ENCODE measurements around the gene HCRTR1.

- TF ChIP-seq, protein P1, sequence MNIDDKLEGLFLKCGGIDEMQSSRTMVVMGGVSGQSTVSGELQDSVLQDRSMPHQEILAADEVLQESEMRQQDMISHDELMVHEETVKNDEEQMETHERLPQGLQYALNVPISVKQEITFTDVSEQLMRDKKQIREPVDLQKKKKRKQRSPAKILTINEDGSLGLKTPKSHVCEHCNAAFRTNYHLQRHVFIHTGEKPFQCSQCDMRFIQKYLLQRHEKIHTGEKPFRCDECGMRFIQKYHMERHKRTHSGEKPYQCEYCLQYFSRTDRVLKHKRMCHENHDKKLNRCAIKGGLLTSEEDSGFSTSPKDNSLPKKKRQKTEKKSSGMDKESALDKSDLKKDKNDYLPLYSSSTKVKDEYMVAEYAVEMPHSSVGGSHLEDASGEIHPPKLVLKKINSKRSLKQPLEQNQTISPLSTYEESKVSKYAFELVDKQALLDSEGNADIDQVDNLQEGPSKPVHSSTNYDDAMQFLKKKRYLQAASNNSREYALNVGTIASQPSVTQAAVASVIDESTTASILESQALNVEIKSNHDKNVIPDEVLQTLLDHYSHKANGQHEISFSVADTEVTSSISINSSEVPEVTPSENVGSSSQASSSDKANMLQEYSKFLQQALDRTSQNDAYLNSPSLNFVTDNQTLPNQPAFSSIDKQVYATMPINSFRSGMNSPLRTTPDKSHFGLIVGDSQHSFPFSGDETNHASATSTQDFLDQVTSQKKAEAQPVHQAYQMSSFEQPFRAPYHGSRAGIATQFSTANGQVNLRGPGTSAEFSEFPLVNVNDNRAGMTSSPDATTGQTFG (tag by site-specific recombination; IDR thresholded peaks at IDR 0.05; ENCODE audit: borderline replicate concordance), result no peak
- TF ChIP-seq ZXDB (tag by site-specific recombination; IDR thresholded peaks at IDR 0.05) (no peak), REPIN1 (tag by site-specific recombination; IDR thresholded peaks at IDR 0.05; ENCODE audit: low read depth) (no peak), PRDM6 (tag by site-specific recombination; IDR thresholded peaks at IDR 0.05) (no peak), YY1 (tag by site-specific recombination; IDR thresholded peaks at IDR 0.05) (no peak), ZNF239 (tag by site-specific recombination; IDR thresholded peaks at IDR 0.05) (no peak), ZSCAN30 (tag by site-specific recombination; IDR thresholded peaks at IDR 0.05) (no peak), BCL11A (tag by site-specific recombination; IDR thresholded peaks at IDR 0.05; ENCODE audit: low read depth) (no peak), ZBTB26 (tag by site-specific recombination; optimal IDR thresholded peaks at IDR 0.05) (no peak)
- TF ChIP-seq, protein P2, sequence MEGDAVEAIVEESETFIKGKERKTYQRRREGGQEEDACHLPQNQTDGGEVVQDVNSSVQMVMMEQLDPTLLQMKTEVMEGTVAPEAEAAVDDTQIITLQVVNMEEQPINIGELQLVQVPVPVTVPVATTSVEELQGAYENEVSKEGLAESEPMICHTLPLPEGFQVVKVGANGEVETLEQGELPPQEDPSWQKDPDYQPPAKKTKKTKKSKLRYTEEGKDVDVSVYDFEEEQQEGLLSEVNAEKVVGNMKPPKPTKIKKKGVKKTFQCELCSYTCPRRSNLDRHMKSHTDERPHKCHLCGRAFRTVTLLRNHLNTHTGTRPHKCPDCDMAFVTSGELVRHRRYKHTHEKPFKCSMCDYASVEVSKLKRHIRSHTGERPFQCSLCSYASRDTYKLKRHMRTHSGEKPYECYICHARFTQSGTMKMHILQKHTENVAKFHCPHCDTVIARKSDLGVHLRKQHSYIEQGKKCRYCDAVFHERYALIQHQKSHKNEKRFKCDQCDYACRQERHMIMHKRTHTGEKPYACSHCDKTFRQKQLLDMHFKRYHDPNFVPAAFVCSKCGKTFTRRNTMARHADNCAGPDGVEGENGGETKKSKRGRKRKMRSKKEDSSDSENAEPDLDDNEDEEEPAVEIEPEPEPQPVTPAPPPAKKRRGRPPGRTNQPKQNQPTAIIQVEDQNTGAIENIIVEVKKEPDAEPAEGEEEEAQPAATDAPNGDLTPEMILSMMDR (tag by site-specific recombination; IDR thresholded peaks at IDR 0.05), result no peak
- TF ChIP-seq, protein P3, sequence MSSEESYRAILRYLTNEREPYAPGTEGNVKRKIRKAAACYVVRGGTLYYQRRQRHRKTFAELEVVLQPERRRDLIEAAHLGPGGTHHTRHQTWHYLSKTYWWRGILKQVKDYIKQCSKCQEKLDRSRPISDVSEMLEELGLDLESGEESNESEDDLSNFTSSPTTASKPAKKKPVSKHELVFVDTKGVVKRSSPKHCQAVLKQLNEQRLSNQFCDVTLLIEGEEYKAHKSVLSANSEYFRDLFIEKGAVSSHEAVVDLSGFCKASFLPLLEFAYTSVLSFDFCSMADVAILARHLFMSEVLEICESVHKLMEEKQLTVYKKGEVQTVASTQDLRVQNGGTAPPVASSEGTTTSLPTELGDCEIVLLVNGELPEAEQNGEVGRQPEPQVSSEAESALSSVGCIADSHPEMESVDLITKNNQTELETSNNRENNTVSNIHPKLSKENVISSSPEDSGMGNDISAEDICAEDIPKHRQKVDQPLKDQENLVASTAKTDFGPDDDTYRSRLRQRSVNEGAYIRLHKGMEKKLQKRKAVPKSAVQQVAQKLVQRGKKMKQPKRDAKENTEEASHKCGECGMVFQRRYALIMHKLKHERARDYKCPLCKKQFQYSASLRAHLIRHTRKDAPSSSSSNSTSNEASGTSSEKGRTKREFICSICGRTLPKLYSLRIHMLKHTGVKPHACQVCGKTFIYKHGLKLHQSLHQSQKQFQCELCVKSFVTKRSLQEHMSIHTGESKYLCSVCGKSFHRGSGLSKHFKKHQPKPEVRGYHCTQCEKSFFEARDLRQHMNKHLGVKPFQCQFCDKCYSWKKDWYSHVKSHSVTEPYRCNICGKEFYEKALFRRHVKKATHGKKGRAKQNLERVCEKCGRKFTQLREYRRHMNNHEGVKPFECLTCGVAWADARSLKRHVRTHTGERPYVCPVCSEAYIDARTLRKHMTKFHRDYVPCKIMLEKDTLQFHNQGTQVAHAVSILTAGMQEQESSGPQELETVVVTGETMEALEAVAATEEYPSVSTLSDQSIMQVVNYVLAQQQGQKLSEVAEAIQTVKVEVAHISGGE (tag by site-specific recombination; conservative IDR thresholded peaks at IDR 0.05; ENCODE audit: low read depth), result no peak
Observed at GRCh38 chr1:31575369-31576140, 41.9 kb upstream of the HCRTR1 start.

All from HEK293 (cell line).